ENCODE measurements around the gene DNMT3B. TPM values are rescaled to one million over a fixed set of nuclear protein-coding genes. Genes with fewer than 3 reads are reported as not detected.

The DNMT3B gene
- total and polyA plus RNA-seq, 4 donors, result 0.26 to 2.8 (median 0.60) TPM

DNA sequence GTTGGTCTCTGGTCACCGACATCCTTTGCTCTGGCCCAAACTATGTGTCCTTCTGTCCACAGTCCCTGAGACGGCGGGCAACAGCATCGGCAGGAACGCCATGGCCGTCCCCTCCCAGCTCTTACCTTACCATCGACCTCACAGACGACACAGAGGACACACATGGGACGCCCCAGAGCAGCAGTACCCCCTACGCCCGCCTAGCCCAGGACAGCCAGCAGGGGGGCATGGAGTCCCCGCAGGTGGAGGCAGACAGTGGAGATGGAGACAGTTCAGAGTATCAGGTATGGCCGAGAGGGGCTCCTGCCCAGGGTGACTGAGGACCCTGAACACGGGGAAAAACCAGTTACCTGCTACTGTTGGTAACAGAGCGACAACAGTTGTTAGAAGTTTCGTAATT is 25.0 kb downstream of the DNMT3B start:
- no peaks in the 10 kb centered on the region for H3K36me3 ChIP-seq (ENCODE audit: control insufficient read depth in 4 of 4, insufficient read depth in 3 of 4, low read depth in 1 of 4, low read length in 3 of 4)
- H3K27me3 ChIP-seq (ENCODE audit: control insufficient read depth in 4 of 4, insufficient read depth in 4 of 4, low read length in 3 of 4), result no peaks in the 10 kb centered on the region
- H3K4me3 ChIP-seq (ENCODE audit: low read depth in 1 of 3, low read length in 3 of 3), result no peak overlapping the region
- no peaks in the 10 kb centered on the region for H3K9me3 ChIP-seq (ENCODE audit: control insufficient read depth in 4 of 4, low read length in 3 of 4)
- WGBS, result 94% methylated on average over 16 of the region's 16 CpGs
- H3K27ac ChIP-seq (ENCODE audit: low read depth in 1 of 2, low read length in 2 of 2), result no peak overlapping the region
- no peak for DNase-seq (ENCODE audit: low spot score)
- no peaks in the 10 kb centered on the region for H3K4me1 ChIP-seq (ENCODE audit: control insufficient read depth in 4 of 4, insufficient read depth in 4 of 4, low read length in 3 of 4)
- TF ChIP-seq, protein P1, sequence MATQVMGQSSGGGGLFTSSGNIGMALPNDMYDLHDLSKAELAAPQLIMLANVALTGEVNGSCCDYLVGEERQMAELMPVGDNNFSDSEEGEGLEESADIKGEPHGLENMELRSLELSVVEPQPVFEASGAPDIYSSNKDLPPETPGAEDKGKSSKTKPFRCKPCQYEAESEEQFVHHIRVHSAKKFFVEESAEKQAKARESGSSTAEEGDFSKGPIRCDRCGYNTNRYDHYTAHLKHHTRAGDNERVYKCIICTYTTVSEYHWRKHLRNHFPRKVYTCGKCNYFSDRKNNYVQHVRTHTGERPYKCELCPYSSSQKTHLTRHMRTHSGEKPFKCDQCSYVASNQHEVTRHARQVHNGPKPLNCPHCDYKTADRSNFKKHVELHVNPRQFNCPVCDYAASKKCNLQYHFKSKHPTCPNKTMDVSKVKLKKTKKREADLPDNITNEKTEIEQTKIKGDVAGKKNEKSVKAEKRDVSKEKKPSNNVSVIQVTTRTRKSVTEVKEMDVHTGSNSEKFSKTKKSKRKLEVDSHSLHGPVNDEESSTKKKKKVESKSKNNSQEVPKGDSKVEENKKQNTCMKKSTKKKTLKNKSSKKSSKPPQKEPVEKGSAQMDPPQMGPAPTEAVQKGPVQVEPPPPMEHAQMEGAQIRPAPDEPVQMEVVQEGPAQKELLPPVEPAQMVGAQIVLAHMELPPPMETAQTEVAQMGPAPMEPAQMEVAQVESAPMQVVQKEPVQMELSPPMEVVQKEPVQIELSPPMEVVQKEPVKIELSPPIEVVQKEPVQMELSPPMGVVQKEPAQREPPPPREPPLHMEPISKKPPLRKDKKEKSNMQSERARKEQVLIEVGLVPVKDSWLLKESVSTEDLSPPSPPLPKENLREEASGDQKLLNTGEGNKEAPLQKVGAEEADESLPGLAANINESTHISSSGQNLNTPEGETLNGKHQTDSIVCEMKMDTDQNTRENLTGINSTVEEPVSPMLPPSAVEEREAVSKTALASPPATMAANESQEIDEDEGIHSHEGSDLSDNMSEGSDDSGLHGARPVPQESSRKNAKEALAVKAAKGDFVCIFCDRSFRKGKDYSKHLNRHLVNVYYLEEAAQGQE (IDR thresholded peaks at IDR 0.05), result no peak
- TF ChIP-seq YY1 (IDR thresholded peaks at IDR 0.05) (no peak), JUND (IDR thresholded peaks at IDR 0.05) (no peak), FOXA2 (IDR thresholded peaks at IDR 0.05) (no peak), GABPA (IDR thresholded peaks at IDR 0.05 in 1 of 2, conservative IDR thresholded peaks at IDR 0.05 in 1 of 2) (no peak)
- TF ChIP-seq, protein P2, sequence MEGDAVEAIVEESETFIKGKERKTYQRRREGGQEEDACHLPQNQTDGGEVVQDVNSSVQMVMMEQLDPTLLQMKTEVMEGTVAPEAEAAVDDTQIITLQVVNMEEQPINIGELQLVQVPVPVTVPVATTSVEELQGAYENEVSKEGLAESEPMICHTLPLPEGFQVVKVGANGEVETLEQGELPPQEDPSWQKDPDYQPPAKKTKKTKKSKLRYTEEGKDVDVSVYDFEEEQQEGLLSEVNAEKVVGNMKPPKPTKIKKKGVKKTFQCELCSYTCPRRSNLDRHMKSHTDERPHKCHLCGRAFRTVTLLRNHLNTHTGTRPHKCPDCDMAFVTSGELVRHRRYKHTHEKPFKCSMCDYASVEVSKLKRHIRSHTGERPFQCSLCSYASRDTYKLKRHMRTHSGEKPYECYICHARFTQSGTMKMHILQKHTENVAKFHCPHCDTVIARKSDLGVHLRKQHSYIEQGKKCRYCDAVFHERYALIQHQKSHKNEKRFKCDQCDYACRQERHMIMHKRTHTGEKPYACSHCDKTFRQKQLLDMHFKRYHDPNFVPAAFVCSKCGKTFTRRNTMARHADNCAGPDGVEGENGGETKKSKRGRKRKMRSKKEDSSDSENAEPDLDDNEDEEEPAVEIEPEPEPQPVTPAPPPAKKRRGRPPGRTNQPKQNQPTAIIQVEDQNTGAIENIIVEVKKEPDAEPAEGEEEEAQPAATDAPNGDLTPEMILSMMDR (IDR thresholded peaks at IDR 0.05; ENCODE audit: low read depth, low read length, missing input control), result no peak
- TF ChIP-seq, protein P3, sequence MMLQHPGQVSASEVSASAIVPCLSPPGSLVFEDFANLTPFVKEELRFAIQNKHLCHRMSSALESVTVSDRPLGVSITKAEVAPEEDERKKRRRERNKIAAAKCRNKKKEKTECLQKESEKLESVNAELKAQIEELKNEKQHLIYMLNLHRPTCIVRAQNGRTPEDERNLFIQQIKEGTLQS (IDR thresholded peaks at IDR 0.05), result no peak
- no peak overlapping the region for H3K9ac ChIP-seq (ENCODE audit: low read depth in 1 of 2, low read length in 2 of 2)

DNA sequence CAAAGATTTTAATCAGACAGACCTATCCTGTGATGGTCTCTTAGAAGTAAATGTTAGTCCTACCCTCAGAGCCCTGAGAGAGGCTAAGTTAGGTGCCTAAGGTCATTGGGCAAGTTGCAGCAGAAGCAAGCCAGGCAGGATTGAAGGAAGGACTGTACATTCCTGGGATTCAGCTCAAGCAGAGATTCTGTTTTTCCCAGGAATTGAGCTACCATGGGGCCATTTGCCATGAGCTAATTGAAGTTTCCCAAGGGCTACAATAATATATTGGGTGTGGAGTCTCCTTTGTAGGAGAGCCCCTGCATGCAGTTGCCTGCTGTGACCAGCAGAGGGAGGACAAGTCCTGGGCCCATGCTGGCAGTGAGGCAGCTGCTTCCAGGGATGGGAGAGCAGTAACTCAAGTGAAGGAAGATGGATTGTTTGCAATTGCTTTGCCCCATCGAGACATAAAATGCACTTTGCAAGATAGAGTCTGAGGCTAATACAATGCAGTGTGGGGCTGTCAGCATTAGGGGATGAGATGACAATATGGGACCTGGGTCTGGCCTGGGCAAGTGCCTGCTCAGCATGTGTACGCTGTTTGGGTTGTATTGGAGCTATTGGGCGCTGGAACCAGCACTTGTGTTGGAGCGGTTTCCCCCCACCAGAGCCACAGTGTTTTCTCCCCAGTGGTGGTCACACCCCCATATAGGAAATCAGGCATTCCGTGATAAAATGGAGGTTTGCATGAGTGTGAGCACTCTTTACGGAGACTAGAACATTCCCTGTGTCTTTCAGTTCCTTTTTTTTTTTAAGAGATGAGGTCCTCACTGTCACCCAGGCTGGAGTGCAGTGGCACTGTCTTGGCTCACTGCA is 27.9 kb downstream of the DNMT3B start:
- H3K4me1 ChIP-seq (ENCODE audit: control insufficient read depth in 4 of 4, insufficient read depth in 4 of 4, low read length in 3 of 4), result no peaks in the 10 kb centered on the region
- no peaks in the 10 kb centered on the region for H3K27me3 ChIP-seq (ENCODE audit: control insufficient read depth in 4 of 4, insufficient read depth in 4 of 4, low read length in 3 of 4)
- no peaks in the 10 kb centered on the region for H3K9me3 ChIP-seq (ENCODE audit: control insufficient read depth in 4 of 4, low read length in 3 of 4)
- peak; percentile 72 for DNase-seq (ENCODE audit: low spot score)
- 69% methylated on average over 6 of the region's 6 CpGs for WGBS
- no peaks in the 10 kb centered on the region for H3K36me3 ChIP-seq (ENCODE audit: control insufficient read depth in 4 of 4, insufficient read depth in 3 of 4, low read depth in 1 of 4, low read length in 3 of 4)
- no peak overlapping the region for H3K27ac ChIP-seq (ENCODE audit: low read depth in 1 of 2, low read length in 2 of 2)
- H3K9ac ChIP-seq (ENCODE audit: low read depth in 1 of 2, low read length in 2 of 2), result no peak overlapping the region
- no peak overlapping the region for H3K4me3 ChIP-seq (ENCODE audit: low read depth in 1 of 3, low read length in 3 of 3)
- no peak for TF ChIP-seq SP1 (IDR thresholded peaks at IDR 0.05)
- TF ChIP-seq, protein P2 (IDR thresholded peaks at IDR 0.05; ENCODE audit: low read depth, low read length, missing input control), result peak; percentile 98
- TF ChIP-seq RXRA (IDR thresholded peaks at IDR 0.05), result no peak
- peak; percentile 93 to 96 for TF ChIP-seq RAD21 (IDR thresholded peaks at IDR 0.05)
- TF ChIP-seq TAF1 (conservative IDR thresholded peaks at IDR 0.05), result no peak
- TF ChIP-seq HNF4G (IDR thresholded peaks at IDR 0.05), result no peak
- no peak for TF ChIP-seq FOXA2 (IDR thresholded peaks at IDR 0.05)
- TF ChIP-seq, protein P1 (IDR thresholded peaks at IDR 0.05), result no peak
- TF ChIP-seq JUND (IDR thresholded peaks at IDR 0.05), result no peak
- no peak for TF ChIP-seq YY1 (IDR thresholded peaks at IDR 0.05)
- TF ChIP-seq MAX (IDR thresholded peaks at IDR 0.05), result no peak
- no peak for TF ChIP-seq NR2F2 (IDR thresholded peaks at IDR 0.05)
- no peak for TF ChIP-seq GABPA (IDR thresholded peaks at IDR 0.05 in 1 of 2, conservative IDR thresholded peaks at IDR 0.05 in 1 of 2)
- no peak for TF ChIP-seq ZBTB33 (IDR thresholded peaks at IDR 0.05)
- TF ChIP-seq EGR1 (IDR thresholded peaks at IDR 0.05; ENCODE audit: low read depth in 2 of 2), result no peak
